Lung (tissue), 12 donors: Measurements from ENCODE around the gene FBXL17. TPM values are rescaled to one million over a fixed set of nuclear protein-coding genes. Genes with fewer than 3 reads are reported as not detected.

Experiments
- ATAC-seq: fragments of 200-7000 bp; cut with Tn5 transposase; one replicate; pipeline ENCODE4 v1.9.1; 2020; ENCODE audit warnings: moderate number of reproducible peaks; ENCODE audit not compliant: insufficient read depth, low FRiP score
- DNase-seq, 3 donors: peaks; one replicate each; pipeline ENCODE4 v3.0.0-alpha.2; 2013 to 2017
- H3K27ac ChIP-seq, 2 donors: one replicate each; pipeline ENCODE4 v1.5.1; 2013; ENCODE audit warnings: mild to moderate bottlenecking in 2 of 2, moderate library complexity in 2 of 2, control low read depth in 1 of 2, inconsistent platforms in 1 of 2, low read depth in 1 of 2, low read length in 1 of 2
- H3K27me3 ChIP-seq, 3 donors: one replicate each; pipeline ENCODE4 v1.5.1; 2013; ENCODE audit warnings: low read length in 2 of 3; ENCODE audit not compliant: control insufficient read depth in 3 of 3, insufficient read depth in 3 of 3
- H3K36me3 ChIP-seq, 4 donors: one replicate each; pipeline ENCODE4 v1.5.1; 2013; ENCODE audit warnings: low read length in 4 of 4, mild to moderate bottlenecking in 1 of 4, moderate library complexity in 1 of 4; ENCODE audit not compliant: control insufficient read depth in 4 of 4, insufficient read depth in 4 of 4
- H3K4me1 ChIP-seq, 5 donors: one replicate each; pipeline ENCODE4 v1.5.1; 2013; ENCODE audit warnings: low read length in 5 of 5, mild to moderate bottlenecking in 2 of 5, moderate library complexity in 1 of 5; ENCODE audit not compliant: control insufficient read depth in 5 of 5, insufficient read depth in 5 of 5
- H3K4me3 ChIP-seq: one replicate; pipeline ENCODE4 v1.5.1; 2013; ENCODE audit warnings: mild to moderate bottlenecking, control low read depth, moderate library complexity
- H3K9ac ChIP-seq, 2 donors: one replicate each; pipeline ENCODE4 v1.5.1; 2013; ENCODE audit warnings: low read length in 2 of 2, control low read depth in 1 of 2; ENCODE audit not compliant: insufficient read depth in 1 of 2
- H3K9me3 ChIP-seq, 4 donors: one replicate each; pipeline ENCODE4 v1.5.1; 2013; ENCODE audit warnings: low read length in 3 of 4, mild to moderate bottlenecking in 1 of 4, moderate library complexity in 1 of 4; ENCODE audit not compliant: control insufficient read depth in 4 of 4, insufficient read depth in 3 of 4
- WGBS, 2 donors: extraction: QIAGEN DNeasy Blood & Tissue Kit; methylation state at CpG; one replicate each; pipeline ENCODE4 v1.1.7; 2013; 5-methylcytosine and 5-hydroxymethylcytosine counted together
- polyA plus RNA-seq, 2 donors: library from polyadenylated mRNA; stranded (reverse); fragments of 200-250 nt; gene quantifications; one replicate each; pipeline ENCODE4 v1.2.1, GENCODE V29; 2013
- total RNA-seq, 2 donors: library from RNA; depleted of rRNA in 1 of 2; stranded (reverse); fragments of >200 nt in 1 of 2; gene quantifications; one replicate each; pipeline ENCODE4 v1.2.1, GENCODE V29; 2014 to 2021
- TF ChIP-seq, protein P1 (sequence below): IDR thresholded peaks from 2 replicates; pipeline ENCODE4 v1.5.1; 2012; ENCODE audit warnings: mild to moderate bottlenecking; ENCODE audit errors: control extremely low read depth, extremely low read depth
- donor health status: control.
- donor health status: control.
- donor health status: Bipolar disorder and iron deficiency.
- donor health status: healthy.
- donor health status: DM: yes; HTN: yes; CAD: no.

FBXL17 gene
- total and polyA plus RNA-seq, 4 donors, result 4.0 to 23.9 (median 13.6) TPM

DNA sequence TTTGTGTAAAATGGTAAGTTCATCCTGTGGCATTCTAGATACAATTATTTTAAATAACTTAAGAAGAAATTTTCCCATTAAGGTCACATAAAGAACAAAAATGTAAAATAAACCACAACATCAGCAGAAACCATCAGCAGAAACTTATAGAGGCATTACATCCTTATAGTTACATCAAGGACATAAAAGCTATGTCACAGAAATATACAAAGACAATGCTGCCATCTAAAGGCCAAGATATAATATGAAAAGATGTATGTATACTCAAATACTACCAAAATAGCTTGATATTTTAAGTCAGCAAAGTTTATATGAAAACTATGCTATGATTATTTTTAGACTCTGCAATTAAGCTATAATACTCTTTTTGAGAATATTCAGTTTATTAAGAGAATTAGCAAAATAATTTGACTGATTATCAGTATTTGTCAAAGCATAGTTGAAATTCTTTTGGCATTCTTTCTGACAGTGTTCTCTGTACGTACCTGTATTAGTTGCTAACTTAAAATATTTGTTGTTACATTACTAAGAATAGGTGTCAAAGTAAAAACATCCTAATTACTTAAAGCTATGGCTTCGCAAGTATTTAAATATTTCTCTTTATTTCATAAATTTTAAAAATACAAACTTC is 36.2 kb downstream of the FBXL17 start:
- H3K36me3 ChIP-seq, result no peaks in the 10 kb centered on the region
- H3K27me3 ChIP-seq, result no peaks in the 10 kb centered on the region
- DNase-seq (peak in 2 of 3 donors; percentile 74 to 85), ATAC-seq (no peak)
- H3K27ac ChIP-seq, result no peak overlapping the region
- no peak overlapping the region for H3K4me3 ChIP-seq
- no peaks in the 10 kb centered on the region for H3K9me3 ChIP-seq
- TF ChIP-seq, protein P1, sequence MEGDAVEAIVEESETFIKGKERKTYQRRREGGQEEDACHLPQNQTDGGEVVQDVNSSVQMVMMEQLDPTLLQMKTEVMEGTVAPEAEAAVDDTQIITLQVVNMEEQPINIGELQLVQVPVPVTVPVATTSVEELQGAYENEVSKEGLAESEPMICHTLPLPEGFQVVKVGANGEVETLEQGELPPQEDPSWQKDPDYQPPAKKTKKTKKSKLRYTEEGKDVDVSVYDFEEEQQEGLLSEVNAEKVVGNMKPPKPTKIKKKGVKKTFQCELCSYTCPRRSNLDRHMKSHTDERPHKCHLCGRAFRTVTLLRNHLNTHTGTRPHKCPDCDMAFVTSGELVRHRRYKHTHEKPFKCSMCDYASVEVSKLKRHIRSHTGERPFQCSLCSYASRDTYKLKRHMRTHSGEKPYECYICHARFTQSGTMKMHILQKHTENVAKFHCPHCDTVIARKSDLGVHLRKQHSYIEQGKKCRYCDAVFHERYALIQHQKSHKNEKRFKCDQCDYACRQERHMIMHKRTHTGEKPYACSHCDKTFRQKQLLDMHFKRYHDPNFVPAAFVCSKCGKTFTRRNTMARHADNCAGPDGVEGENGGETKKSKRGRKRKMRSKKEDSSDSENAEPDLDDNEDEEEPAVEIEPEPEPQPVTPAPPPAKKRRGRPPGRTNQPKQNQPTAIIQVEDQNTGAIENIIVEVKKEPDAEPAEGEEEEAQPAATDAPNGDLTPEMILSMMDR, result peak; percentile 7
- peaks cover 0 to 4% (median 0%) of the 10 kb centered on the region in 5 donors for H3K4me1 ChIP-seq
- 93 to 95% methylated on average over 2 of the region's 2 CpGs for WGBS, 2 donors
- H3K9ac ChIP-seq, result no peak overlapping the region

DNA sequence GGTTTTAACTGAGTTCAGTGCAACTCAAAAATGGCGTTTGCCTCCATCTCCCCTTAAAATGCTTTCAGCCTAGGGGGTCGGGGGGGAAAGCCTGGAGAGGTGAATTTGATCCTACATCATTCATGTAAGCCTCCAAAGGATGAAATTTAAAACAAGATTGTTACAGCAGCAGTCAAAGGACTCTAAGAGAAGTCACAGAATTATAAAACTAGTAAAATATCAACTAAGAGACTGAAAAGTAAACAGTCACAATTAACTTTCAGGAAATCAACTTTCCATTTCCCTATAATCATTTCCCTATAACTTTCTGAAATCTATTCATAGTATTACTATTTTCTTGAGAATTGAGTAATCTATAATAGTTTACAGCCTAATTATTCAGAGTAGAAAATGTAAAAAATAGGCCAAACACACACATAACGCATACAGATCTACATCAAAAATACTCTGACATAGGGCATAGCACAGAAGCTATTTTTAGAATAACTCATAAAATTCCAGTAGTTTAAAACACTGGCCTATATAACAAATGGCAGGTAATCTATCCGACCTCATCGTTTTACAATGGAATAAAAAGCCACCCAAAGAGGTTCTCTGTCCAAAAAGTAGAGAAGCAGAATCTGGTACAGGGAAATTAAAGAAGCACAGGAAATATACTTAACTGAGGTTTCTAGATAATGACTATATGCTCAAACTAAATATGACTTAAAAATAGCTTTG is 37.6 kb downstream of the FBXL17 start:
- WGBS, 2 donors, result 92 to 93% methylated on average over 5 of the region's 5 CpGs
- ATAC-seq, result no peak
- H3K4me1 ChIP-seq, result peaks cover 0 to 4% (median 0%) of the 10 kb centered on the region in 5 donors
- H3K36me3 ChIP-seq, result no peaks in the 10 kb centered on the region
- H3K4me3 ChIP-seq, result no peak overlapping the region
- TF ChIP-seq, protein P1, result no peak
- H3K27me3 ChIP-seq, result no peaks in the 10 kb centered on the region
- no peak overlapping the region for H3K9ac ChIP-seq
- no peaks in the 10 kb centered on the region for H3K9me3 ChIP-seq
- no peak overlapping the region for H3K27ac ChIP-seq
- DNase-seq, result no peak

DNA sequence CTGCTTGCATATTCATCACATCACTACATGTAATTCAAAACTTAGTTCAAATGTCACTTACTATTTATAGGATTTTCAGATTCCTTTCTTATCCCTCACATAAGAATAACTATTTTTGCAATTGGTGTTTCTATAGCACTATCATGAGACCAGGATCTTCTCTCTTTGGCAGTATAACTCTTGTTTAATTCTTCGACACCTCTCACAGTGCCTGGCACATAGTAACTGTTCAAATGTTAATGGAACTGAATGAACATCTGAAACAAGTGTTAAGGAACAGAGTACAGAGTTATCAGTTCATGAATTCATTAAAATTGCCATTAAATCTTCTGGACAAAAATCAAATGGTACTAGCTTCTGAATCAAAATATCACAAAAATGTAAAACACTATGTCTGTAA is 40.0 kb downstream of the FBXL17 start:
- Histone ChIP-seq H3K4me3 (no peak overlapping the region), H3K27me3 (no peaks in the 10 kb centered on the region), H3K9ac (no peak overlapping the region), H3K9me3 (no peaks in the 10 kb centered on the region), H3K4me1 (peaks cover 0 to 4% (median 0%) of the 10 kb centered on the region in 5 donors), H3K36me3 (no peaks in the 10 kb centered on the region), H3K27ac (no peak overlapping the region)
- WGBS, 2 donors, result 98% methylated on average over 1 of the region's 1 CpG
- ATAC-seq, result no peak
- DNase-seq, result no peak
- TF ChIP-seq, protein P1, result no peak
